M059J (cell line): Measurements from ENCODE around the gene ATAD1. TPM values are rescaled to one million over a fixed set of nuclear protein-coding genes. Genes with fewer than 3 reads are reported as not detected.
"Not testable (repeated sequence)": the region's sequence is repeated elsewhere in the genome, so short reads cannot be mapped to it uniquely, and the experiment has no call there.

Experiments used
- DNase-seq: peaks from one replicate; pipeline ENCODE4 v3.0.0-alpha.2; 2012; ENCODE audit warnings: low read depth
- total RNA-seq: library from RNA; depleted of rRNA; stranded (reverse); fragments of >200 nt; shearing (Covaris generic); gene quantifications from 2 replicates; pipeline ENCODE4 v1.2.3, GENCODE V29; 2014; rRNA removed

The ATAD1 gene, protein sequence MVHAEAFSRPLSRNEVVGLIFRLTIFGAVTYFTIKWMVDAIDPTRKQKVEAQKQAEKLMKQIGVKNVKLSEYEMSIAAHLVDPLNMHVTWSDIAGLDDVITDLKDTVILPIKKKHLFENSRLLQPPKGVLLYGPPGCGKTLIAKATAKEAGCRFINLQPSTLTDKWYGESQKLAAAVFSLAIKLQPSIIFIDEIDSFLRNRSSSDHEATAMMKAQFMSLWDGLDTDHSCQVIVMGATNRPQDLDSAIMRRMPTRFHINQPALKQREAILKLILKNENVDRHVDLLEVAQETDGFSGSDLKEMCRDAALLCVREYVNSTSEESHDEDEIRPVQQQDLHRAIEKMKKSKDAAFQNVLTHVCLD
- 21.4 and 40.7 TPM in 2 replicates for total RNA-seq

DNA sequence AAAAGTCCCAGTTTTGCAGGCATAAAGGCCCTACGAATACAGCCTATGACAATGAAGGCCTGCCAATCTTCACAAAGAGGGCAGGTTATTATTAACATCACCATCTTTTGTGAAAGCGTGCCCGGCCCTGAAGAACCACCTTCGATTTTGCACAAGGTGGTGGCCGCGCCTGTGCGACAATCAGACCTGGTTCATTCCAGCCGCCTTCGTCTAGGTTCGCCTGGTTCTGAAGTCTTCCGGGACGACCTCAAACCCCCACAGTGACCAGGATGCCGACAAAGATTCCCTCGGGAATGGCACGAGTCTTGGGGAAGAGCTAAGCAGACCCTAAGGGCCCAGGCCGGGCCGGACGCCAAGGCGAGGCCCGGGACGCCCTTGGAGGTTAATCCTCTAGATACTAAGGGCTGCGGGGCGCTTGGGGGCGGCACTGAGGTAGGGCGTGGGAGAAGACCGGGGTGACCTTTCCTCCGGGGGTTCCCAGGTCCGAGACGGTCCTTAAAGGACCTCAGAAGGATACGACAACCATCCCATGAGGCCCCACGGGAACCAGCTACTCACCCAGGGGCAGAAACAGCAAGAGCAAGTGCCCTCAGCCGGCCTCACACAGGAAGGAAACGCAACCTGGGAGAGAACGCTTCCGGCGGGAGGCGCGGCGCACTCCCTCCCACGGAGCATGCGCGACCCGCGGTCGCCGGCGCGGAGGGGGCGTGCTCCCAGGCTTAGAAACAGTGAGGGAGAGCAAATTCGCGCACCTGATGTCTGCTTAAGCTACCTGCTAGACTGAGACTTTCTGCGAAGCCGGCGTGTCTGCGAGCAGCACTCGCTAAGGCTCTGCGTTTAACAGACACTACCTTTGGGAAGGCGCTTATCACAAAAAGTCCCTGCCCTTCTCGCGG, at the start of gene ATAD1:
Gene ATAD1, minus strand, starts transcription at position 618 of the 896 bp plus-strand sequence. CDS start 3,627 bp downstream, outside the sequence.
- peak; percentile 86 for DNase-seq

DNA sequence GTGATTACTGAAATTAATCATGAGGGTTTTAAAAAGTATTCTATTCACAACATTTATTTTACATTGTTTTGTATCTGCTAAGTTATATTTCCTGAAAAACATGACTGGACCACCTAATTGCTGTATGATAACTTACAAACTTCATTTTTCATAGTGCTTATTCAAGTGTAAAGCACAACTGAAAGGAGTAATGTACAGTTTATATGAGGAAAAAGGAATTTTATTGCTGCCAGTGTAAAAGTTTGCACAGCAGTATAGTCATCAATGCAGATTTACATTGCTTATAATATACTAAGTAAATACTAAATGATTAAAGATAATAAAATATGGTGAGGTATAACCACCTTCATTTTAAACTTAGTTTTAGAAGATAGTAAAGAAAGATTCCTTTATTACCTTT, 49.4 kb upstream of the ATAD1 start:
- no peak for DNase-seq

DNA sequence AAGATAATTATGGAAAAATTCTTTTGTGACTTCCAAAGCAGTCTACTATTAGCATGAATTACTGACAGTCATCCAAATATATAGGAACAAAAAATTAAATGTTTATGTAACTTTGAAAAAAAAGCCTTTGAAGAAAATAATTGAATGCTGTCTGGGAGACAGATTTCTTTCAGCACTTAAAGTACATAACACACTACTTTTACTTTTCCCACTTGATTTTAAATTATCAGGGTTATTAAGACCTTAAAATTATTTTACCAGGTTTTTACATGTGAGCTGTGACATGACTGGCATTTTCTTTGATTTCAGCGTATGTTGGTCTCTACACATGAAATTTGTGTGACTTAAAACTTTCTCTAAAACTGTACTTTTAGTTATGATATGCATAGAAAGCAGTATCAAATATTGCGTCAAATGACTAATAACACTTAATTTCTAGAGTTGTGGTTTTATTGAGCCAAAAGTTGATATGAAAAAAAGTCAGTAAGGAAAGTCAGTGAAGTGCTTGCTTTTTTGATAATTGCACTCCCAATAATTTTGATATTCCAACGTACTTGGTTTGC, 48.5 kb upstream of the ATAD1 start:
- DNase-seq: no peak

DNA sequence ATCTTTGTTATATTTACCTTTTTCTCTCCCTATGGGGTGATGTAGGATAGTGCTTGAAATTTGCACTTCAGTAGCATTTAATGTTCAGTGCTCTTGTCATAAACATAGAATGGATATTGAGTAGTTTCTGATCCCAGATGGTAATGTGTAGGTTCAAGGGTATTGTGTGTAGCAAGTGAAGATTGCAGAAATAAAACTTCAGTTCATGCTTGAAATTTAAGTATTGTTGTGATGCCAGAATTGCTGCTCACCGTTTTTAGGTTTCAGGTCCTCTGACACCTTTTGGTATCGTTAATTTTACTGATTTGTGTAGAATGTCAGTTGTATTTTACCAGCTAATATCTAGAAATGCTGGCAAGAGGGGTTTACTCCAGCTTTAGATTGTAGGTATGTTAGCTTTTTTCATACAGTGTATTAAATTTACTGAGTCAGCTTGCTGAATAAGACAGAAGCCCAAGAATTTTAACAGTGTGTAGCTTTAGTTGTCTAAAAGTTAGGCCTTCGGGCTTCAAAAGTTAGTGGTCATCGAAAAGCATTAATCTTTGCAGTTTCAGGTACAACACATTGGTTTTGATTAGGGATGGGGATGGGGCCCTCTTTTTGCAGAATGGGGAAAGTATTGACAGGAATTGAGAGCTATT, 47.3 kb upstream of the ATAD1 start:
- DNase-seq: no peak

DNA sequence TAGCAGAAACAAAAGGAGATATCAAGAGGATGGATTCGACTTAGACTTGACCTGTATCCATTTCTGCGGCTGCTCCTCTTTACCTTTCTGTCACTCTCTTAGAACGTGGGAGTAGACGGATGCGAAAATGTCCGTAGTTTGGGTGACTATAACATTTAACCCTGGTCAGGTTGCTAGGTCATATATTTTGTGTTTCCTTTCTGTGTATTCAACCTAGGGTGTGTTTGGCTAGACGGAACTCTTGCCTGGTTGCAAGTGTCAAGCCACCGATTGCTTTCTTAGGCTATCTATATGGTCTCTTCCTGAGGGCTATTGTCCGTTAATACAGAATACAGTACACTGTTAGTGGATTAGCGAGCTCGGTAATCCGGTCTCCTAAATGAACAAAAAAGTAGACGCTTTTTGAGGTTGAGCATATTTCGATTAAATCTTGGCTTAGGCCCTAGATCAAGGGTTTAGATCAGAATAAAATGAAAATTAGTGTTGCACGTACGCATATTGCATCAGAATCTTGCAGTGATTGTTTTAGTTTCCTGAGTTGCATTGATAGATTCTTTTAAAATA, 46.6 kb upstream of the ATAD1 start:
- no peak for DNase-seq

DNA sequence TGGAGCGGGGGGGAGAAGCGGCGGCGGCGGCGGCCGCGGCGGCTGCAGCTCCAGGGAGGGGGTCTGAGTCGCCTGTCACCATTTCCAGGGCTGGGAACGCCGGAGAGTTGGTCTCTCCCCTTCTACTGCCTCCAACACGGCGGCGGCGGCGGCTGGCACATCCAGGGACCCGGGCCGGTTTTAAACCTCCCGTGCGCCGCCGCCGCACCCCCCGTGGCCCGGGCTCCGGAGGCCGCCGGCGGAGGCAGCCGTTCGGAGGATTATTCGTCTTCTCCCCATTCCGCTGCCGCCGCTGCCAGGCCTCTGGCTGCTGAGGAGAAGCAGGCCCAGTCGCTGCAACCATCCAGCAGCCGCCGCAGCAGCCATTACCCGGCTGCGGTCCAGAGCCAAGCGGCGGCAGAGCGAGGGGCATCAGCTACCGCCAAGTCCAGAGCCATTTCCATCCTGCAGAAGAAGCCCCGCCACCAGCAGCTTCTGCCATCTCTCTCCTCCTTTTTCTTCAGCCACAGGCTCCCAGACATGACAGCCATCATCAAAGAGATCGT, 46.0 kb upstream of the ATAD1 start:
- not testable (repeated sequence) for DNase-seq

DNA sequence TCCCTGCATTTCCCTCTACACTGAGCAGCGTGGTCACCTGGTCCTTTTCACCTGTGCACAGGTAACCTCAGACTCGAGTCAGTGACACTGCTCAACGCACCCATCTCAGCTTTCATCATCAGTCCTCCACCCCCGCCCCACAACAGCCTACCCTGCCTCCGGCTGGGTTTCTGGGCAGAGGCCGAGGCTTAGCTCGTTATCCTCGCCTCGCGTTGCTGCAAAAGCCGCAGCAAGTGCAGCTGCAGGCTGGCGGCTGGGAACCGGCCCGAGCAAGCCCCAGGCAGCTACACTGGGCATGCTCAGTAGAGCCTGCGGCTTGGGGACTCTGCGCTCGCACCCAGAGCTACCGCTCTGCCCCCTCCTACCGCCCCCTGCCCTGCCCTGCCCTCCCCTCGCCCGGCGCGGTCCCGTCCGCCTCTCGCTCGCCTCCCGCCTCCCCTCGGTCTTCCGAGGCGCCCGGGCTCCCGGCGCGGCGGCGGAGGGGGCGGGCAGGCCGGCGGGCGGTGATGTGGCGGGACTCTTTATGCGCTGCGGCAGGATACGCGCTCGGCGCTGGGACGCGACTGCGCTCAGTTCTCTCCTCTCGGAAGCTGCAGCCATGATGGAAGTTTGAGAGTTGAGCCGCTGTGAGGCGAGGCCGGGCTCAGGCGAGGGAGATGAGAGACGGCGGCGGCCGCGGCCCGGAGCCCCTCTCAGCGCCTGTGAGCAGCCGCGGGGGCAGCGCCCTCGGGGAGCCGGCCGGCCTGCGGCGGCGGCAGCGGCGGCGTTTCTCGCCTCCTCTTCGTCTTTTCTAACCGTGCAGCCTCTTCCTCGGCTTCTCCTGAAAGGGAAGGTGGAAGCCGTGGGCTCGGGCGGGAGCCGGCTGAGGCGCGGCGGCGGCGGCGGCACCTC, 45.3 kb upstream of the ATAD1 start, which contains the start of the genes KLLN and PTEN:
Gene KLLN, minus strand, starts transcription at position 481 of the 891 bp plus-strand sequence. CDS start 1,046 bp downstream, outside the sequence.
Gene PTEN, plus strand, starts transcription at position 573 of the 891 bp plus-strand sequence. CDS start 845 bp downstream, outside the sequence.
- peak; percentile 83 for DNase-seq

DNA sequence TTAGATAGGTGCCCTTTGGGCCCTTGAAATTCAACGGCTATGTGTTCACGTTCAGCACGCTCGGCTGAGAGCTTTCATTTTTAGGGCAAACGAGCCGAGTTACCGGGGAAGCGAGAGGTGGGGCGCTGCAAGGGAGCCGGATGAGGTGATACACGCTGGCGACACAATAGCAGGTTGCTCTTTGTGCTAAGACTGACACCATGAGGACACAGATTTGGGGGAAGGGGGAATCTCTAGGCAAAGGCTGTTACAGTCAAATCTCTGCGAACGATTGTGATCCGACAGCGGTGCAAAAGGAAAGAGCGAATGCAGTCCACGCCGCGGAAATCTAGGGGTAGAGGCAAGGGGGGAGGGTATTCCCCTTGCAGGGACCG, 44.6 kb upstream of the ATAD1 start:
- peak; percentile 71 for DNase-seq

DNA sequence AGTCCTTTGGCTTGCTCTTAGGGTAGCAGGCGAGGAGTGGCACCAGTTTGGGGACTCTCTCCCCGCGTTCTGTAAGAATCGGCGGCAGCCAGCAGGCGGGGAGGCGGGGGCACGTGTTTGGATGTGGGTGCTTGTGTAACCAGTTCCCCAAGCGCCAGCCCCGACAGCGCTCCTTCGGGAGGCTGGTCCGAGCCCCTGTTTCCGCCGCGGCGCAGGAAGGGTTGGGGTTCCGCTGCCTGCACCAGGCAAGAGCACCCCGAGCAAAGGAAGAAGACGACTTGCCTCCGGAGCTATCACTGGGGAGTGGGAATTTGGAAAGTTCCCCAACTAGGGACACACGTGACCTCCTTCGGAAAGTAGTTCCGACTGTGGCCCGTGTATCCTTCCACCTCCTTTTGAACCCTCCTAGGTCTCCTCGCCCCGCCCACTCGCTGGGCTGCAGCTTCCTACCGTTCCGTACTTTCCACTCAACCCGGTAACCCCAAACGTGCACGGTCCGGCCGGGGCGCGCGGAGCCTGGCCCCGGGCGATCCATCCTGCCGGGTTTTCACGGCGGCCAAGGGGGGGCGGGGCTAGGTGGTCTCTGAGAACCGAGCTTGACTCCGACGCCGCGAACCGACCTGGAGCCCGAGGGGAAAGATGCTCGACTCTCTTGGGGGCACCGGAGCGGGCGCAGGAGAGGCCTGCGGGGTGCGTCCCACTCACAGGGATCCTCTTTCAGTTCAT, 44.1 kb upstream of the ATAD1 start:
- DNase-seq: peak; percentile 74

DNA sequence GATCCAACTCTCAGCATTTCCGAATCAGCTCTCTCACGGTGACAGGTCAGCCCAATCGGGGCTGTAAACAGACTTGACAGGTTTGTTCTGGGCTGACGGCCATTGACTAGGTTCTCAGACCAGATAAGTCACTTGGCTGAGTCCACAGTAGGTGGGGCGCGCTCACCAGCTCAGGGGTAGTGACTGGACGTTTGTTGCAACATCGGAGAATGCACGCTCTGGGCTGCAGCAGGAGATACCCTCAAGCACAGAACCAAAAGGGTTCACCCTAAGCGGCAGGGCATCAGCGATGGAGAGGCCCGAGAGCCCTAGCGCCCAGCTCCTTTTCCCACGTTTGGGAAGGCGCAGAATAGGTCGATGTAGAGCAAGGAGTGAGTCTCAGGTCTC, 43.5 kb upstream of the ATAD1 start:
- DNase-seq: no peak

DNA sequence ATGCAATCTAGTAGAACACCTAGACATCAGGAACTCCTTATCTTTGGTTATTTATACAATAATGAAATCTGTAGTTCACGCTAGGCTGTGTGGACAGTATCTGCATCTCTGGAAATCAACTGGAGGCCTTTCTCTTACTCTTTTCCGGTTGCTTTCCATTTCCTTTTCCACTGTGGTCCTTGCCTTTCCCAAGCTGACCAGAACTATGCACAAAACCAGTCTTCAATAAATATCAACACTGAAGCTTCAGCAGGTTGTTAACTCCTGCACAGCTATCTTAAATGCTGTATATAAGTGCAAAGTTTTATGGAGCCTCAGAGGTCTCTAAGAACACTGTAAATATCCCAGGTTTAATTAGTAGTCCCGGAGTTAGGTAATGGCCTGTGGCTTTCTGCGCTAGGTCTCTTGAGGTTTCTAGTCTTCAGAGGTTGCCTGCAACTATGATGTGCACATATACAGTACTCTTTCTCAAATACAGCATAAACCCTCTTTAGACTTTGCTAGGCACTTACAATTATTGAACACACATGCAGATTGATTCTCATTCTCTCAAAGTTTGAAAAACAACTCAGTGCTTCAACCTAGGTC, 42.9 kb upstream of the ATAD1 start:
- DNase-seq: no peak

DNA sequence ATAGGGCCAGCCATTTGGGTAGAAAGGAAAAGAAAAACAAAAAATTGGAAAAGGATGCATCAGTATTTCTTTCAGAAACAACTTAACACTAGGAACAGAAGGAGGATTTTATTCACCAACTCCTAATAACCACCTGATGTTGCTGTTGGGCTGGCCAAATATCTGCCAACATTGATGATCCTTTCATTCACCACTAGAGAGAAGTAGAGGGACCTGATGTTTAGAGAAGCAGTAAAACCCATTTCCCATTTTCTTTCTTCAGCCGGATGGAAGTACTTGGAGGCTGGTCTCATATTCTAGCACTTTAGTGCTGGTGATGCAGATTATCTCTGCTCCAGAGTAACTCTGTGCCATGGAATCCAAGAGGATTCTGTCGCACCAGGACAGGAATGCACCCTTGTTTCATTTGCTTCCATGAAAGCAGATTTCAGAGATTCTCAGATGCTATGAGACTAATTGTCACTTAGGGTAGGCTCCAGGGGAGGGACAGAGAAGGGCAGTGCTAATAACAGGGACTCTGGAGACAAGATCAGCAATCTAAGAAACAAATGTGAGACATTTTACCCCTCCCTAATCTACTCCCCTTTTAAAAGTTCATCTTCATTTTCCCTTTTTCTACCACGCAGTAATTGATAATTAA, 42.2 kb upstream of the ATAD1 start:
- DNase-seq: peak; percentile 84

DNA sequence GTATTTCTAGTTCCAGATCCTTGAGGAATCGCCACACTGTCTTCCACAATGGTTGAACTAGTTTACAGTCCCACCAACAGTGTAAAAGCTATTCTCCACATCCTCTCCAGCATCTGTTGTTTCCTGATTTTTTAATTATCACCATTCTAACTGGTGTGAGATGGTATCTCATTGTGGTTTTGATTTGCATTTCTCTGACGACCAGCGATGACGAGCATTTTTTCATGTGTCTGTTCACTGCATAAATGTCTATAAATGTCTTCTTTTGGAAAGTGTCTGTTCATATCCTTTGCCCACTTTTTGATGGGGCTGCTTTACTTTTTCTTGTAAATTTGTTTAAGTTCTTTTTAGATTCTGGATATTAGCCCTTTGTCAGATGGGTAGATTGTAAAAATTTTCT, 37.6 kb upstream of the ATAD1 start:
- not testable (repeated sequence) for DNase-seq

DNA sequence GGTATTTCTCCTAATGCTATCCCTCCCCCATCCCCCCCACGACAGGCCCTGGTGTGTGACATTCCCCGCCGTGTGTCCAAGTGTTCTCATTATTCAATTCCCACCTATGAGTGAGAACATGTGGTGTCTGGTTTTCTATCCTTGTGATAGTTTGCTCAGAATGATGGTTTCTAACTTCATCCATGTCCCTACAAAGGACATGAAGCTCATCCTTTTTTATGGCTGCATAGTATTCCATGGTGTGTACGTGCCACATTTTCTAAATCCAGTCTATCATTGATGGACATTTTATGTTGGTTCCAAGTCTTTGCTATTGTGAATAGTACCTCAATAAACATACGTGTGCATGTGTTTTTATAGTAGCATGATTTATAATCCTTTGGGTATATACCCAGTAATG, 37.2 kb upstream of the ATAD1 start:
- not testable (repeated sequence) for DNase-seq

DNA sequence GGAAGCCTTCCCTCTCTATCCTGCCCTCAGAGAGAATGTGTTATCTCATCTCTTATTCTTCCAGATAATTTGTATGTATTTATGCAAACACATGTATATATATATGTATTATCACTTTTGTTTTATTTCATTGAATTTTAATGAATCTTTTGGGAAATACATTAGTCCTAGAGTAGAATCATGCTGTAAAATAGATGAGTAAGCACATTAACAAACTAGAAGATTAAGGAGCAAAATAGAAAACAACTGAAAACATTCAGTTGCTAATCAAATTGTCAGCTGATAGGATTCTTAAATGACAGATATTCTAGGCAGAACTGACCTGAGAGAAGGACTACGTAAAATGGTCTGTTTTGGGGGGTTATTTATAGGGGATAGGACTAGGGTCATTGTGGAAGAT, 34.1 kb upstream of the ATAD1 start:
- DNase-seq: no peak

DNA sequence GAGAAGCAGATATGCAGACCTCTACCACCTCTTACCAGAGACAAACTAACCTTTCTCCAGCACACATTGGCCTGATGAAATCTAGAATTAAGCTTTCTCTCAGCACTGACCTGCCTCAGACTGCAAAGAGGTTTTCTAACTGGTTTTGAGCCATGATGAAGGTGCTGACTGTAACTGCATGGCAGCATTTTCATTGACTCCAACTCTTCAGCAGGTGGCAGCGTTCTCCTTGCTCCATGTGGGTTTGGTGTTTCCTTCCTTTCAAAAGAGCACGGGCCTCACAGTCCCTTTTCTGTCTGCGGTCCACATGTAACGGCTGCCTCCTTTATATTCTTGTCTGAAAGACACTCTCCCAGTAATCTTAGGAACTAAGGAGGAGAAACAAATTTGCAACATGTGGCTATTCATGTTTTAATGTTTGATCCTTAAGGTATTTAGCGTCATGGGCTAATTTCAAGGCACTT, 32.7 kb upstream of the ATAD1 start:
- peak; percentile 70 for DNase-seq

DNA sequence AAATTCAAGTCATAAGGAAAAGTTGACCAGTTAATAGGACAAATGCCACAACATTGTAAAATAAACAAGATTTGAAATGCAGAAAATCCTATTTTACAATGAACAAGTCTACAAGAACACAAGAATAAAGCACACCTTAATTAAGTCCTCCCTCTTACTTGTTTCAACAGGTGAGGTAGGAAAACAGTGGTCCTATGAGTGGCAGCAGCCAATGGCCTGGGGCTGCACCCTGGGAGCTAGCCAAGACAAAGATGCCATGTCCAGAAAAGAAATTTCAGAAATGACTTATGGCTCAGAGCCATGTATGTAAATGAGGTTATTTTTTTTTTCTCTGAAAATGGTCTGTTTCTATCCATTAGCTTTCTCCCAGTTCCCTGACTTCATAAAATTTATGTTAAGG, 31.0 kb upstream of the ATAD1 start:
- DNase-seq: no peak

DNA sequence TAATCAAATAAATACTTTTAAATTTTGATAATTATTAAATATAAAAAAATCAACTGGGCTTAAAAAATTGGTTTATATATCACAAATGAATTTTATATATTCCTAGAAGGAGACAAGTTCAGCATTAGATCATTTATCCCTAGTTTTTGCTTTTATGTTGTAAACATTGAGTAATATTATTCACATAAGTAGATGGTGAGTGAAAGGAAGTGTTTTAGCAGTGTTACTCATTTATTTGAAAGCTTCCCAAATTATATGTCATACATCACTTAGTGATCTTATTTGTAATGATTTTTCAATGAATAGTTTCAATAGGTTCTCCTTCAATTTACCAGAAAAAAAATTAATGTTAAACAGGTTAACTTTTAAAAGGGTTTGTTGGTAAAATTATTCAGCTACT, 29.5 kb upstream of the ATAD1 start:
- DNase-seq: no peak
